HFF-Myc (cell line): ENCODE measurements around the gene ANKRD28.
A peak's percentile ranks its signal among the peaks of the same experiment; 100 is the strongest.

Source experiments
- DNase-seq: peaks from one replicate; pipeline ENCODE4 v3.0.0-alpha.2; 2011; ENCODE audit warnings: low read depth; ENCODE audit errors: extremely low read depth
- H3K4me3 ChIP-seq: replicated peaks from 2 replicates; pipeline ENCODE4 v1.5.1; 2011; ENCODE audit warnings: low read depth, mild to moderate bottlenecking, control low read depth, low read length
- CTCF ChIP-seq: IDR thresholded peaks from 2 replicates; pipeline ENCODE4 v1.5.1; 2012; ENCODE audit warnings: mild to moderate bottlenecking, low read depth, low read length, control low read depth; ENCODE audit errors: missing control alignments

The ANKRD28 gene

GRCh38 chr3:15645740-15646501, 151.9 kb downstream of the ANKRD28 start:
- H3K4me3 ChIP-seq: no peak overlapping the region
- no peak for TF ChIP-seq CTCF
- peak; percentile 81 for DNase-seq

DNA sequence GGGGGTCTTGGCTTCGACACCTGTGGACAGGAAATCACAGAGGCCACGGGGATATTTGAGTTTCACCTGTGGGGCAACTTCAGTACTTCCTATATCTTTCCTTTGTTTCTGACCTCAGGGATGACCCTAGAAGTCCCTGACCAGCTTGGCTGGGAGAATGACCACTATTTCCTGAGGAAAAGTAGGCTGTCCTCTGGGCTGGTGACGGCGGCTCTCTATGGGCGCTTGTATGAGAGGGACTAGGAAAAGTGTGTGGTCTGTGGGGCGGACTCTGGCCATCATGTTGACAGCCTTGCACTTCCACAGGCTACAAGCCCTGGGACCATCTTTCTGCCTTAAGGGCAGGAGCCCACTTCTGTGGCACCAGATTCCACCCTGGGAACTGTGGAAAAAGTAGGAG, 152.5 kb downstream of the ANKRD28 start:
- no peak for DNase-seq
- TF ChIP-seq CTCF: no peak
- H3K4me3 ChIP-seq: no peak overlapping the region

DNA sequence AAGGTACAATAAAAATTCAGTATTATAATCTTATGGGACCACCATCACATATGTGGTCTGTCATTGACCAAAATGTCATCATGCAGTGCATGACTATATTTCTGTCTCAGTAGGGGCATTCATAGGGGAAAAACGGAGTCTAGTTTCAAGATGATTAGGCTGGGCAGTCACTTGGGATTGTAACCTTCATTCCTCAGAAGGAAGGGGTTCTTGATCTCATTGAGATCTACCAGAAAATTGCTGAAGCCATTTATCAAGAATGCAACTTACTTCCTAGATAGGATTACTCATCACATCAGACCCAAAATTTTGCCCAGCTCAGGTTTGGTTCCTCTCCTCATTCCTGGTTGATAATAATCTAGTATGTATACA, 158.9 kb downstream of the ANKRD28 start:
- DNase-seq: no peak
- H3K4me3 ChIP-seq: no peak overlapping the region
- no peak for TF ChIP-seq CTCF

DNA sequence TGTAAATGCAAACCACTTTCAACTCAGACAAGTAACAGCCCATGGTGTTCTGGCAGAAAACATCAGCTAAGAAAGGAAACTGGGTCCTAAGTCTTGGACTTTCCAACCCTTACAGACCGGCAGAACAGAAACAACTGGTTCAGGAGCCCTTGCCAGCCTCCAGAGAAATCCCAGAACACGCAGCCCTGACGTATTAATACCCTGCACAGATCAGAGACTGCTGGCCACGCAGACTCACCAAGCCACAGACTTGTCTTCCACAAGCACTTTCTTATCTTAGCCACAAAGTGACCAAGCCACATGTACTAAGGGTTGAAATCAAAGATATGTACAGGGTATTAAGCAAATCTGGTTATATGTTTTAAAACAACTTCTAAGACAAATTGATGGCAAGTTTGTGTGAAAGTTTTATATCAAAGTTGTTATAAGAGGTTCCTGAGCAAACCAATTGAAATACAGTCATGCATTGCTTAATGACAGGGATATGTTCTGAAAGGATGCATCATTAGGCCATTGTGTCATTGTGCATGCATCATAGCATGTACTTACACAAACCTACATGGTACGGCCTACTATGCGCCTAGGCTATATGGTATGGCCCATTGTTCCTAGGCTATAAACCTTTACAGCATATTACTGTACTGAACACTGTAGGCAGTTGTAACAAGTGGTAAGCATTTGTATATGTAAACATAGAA, 159.4 kb downstream of the ANKRD28 start:
- H3K4me3 ChIP-seq: no peak overlapping the region
- no peak for DNase-seq
- no peak for TF ChIP-seq CTCF

DNA sequence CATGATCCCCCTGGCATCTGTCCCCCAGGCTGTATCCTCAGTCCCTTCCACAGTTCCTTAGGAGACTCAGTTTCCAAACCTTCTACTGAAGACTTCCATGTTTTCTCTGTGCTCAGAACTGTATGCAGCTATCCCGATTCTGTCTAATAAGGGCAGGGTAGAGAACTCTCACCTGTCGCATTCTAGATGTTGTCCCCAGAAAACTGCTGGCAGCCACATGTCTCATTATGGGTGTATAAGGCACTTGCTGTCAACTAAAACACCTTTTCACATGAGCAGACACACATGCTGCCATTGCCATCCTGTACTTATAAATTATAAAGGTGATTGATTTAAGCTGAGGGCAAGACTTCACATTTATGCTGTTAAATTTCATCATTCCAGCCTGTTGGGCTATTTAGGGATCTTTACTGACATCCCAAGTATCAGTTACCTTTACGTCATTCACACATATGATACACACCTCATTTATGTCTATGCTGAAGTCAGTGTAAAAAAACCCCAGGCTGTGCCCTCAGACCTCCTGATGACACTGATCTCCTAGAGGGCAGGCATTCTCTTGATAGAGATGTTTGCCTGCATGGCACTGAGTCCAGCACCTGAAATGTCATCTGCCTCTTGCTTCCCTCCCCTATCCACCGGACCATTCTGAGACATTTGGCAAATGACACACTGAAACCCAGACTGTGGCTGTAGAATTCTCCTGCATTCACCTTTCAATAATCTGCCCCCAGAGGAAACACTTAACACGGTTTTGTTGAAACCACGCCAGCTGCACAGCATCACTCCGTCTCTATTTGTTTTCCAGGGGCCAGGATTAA, 160.4 kb downstream of the ANKRD28 start:
- no peak overlapping the region for H3K4me3 ChIP-seq
- TF ChIP-seq CTCF: no peak
- no peak for DNase-seq

DNA sequence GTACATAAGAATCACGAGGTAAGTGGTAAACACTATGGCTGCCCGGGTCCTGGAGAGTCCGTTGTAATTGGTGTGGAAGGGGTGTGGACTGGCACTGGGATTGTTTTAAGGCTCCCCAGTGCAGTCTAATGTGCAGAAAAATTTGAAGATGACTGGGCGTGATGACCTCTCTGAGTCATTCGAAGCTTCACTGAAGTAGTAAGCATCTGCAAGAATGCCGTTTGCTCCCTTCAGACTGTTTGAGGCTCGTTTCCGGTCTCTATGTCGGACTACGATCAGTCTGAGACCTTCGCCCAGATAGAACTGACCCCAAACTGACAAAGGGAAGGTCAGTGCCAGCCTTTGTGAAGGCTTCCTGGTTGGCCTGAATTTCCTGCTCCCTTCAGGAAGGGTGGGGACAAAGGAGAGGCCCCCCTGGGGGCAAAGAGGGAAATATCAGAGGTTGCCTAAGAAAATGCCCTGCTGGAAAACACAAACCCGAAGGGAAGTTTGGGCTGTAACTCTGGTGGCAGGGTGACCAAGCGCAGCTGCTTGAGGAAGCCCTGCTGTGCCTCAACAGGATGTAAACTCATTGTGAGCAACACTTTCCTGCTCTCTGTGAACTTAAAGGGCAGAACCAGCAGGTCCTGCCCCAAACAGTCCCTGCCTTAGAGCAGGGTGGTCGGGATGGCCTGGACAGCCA, 161.6 kb downstream of the ANKRD28 start:
- no peak for TF ChIP-seq CTCF
- H3K4me3 ChIP-seq: peak overlapping the region; percentile 15; the same call in 1 of the 2 replicates
- peak; percentile 84 for DNase-seq
